ENCODE data around the gene DAPP1. TPM values are rescaled to one million over a fixed set of nuclear protein-coding genes. Genes with fewer than 3 reads are reported as not detected.
A peak's percentile ranks its signal among the peaks of the same experiment; 100 is the strongest.

The DAPP1 gene
- total and polyA plus RNA-seq, 2 experiments from 2014 or later: not detected

GRCh38 chr4:99803566-99804101, 13.0 kb upstream of the DAPP1 start:
- Mint-ChIP-seq H3K27ac (no peak overlapping the region), H3K4me1 (peaks cover 20% of the 10 kb centered on the region), H3K9me3 (peaks cover 21% of the 10 kb centered on the region), H3K27me3 (ENCODE audit: insufficient read depth, low read depth, poor library complexity) (peaks cover 7% of the 10 kb centered on the region), H3K4me3 (no peak overlapping the region), H3K36me3 (ENCODE audit: low read depth) (peaks cover 10% of the 10 kb centered on the region; the same call in 2 of the 3 replicates)
- no peak for TF ChIP-seq POLR2AphosphoS5 (IDR thresholded peaks at IDR 0.05; ENCODE audit: low read depth)
- DNase-seq (ENCODE audit: low spot score) (no peak), ATAC-seq (no peak)
- no peak overlapping the region for H3K27ac ChIP-seq (ENCODE audit: low read depth)
- H3F3A ChIP-seq (replicated peaks; ENCODE audit: low read depth): no peaks in the 10 kb centered on the region
- 0 out of 2 replicates have a peak, but pooled peaks cover 3% of the 10 kb centered on the region for H3K9me2 ChIP-seq (ENCODE audit: insufficient read depth)
- H3K4me3 ChIP-seq: no peak overlapping the region
- H2AFZ ChIP-seq: no peak overlapping the region
- no peaks in the 10 kb centered on the region for H4K20me1 ChIP-seq (replicated peaks; ENCODE audit: insufficient read depth)
- H3K27me3 ChIP-seq (ENCODE audit: insufficient read depth): no peaks in the 10 kb centered on the region
- H3K4me1 ChIP-seq (ENCODE audit: insufficient read depth): no peaks in the 10 kb centered on the region; the same call in 1 of the 2 replicates
- H3K79me2 ChIP-seq (replicated peaks; ENCODE audit: insufficient read depth): no peaks in the 10 kb centered on the region
- H3K36me3 ChIP-seq (ENCODE audit: insufficient read depth): no peaks in the 10 kb centered on the region
- H3K4me2 ChIP-seq: no peak overlapping the region

DNA sequence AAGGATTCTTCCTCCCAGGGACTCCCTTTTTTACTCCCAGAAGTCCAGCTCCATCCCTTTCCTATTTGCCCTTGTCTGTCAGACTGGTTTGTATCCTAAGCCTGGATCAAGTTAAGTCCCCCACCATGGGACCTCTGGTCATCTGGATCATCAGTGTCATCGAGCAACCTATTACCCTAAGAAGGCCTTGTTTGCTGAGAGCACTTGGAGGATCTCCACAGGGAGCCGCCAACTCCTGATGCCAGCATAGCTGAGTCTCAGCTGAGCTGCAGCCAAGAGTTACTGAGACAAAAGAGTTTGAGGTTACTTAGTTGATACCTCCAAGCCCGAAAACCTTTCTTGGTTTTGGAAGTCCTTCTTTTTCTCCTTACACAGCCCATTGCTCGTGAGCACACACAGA, 10.1 kb upstream of the DAPP1 start:
- DNase-seq (ENCODE audit: low spot score) (peak; percentile 20), ATAC-seq (no peak)
- no peak overlapping the region for H3K27ac Mint-ChIP-seq
- peaks cover 7% of the 10 kb centered on the region for H3K27me3 Mint-ChIP-seq (ENCODE audit: insufficient read depth, low read depth, poor library complexity)
- H3K4me3 Mint-ChIP-seq: no peak overlapping the region
- TF ChIP-seq REST (IDR thresholded peaks at IDR 0.05; ENCODE audit: unreplicated experiment) (no peak), ETS1 (IDR thresholded peaks at IDR 0.05) (no peak), POLR2AphosphoS5 (IDR thresholded peaks at IDR 0.05; ENCODE audit: low read depth) (no peak), STAT1 (IDR thresholded peaks at IDR 0.05; ENCODE audit: unreplicated experiment) (no peak), ZNF114 (CRISPR knock-in tag; IDR thresholded peaks at IDR 0.05) (no peak), EZH2 (IDR thresholded peaks at IDR 0.05; ENCODE audit: low read depth, unreplicated experiment) (no peak), JUNB (IDR thresholded peaks at IDR 0.05; ENCODE audit: unreplicated experiment) (no peak)
- TF ChIP-seq, protein P1, sequence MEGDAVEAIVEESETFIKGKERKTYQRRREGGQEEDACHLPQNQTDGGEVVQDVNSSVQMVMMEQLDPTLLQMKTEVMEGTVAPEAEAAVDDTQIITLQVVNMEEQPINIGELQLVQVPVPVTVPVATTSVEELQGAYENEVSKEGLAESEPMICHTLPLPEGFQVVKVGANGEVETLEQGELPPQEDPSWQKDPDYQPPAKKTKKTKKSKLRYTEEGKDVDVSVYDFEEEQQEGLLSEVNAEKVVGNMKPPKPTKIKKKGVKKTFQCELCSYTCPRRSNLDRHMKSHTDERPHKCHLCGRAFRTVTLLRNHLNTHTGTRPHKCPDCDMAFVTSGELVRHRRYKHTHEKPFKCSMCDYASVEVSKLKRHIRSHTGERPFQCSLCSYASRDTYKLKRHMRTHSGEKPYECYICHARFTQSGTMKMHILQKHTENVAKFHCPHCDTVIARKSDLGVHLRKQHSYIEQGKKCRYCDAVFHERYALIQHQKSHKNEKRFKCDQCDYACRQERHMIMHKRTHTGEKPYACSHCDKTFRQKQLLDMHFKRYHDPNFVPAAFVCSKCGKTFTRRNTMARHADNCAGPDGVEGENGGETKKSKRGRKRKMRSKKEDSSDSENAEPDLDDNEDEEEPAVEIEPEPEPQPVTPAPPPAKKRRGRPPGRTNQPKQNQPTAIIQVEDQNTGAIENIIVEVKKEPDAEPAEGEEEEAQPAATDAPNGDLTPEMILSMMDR (conservative IDR thresholded peaks at IDR 0.05; ENCODE audit: low read depth in 2 of 2): no peak
- Histone ChIP-seq H3K27me3 (ENCODE audit: insufficient read depth) (no peaks in the 10 kb centered on the region), H3K27ac (ENCODE audit: low read depth) (no peak overlapping the region), H4K20me1 (replicated peaks; ENCODE audit: insufficient read depth) (no peaks in the 10 kb centered on the region), H3K9me2 (ENCODE audit: insufficient read depth) (no peaks in the 10 kb centered on the region), H3K4me3 (no peak overlapping the region), H2AFZ (no peak overlapping the region), H3F3A (replicated peaks; ENCODE audit: low read depth) (no peaks in the 10 kb centered on the region), H3K4me1 (ENCODE audit: insufficient read depth) (no peaks in the 10 kb centered on the region; the same call in 1 of the 2 replicates), H3K36me3 (ENCODE audit: insufficient read depth) (no peaks in the 10 kb centered on the region), H3K79me2 (replicated peaks; ENCODE audit: insufficient read depth) (no peaks in the 10 kb centered on the region), H3K4me2 (no peak overlapping the region)
- H3K9me3 Mint-ChIP-seq: no peaks in the 10 kb centered on the region
- no peaks in the 10 kb centered on the region for H3K36me3 Mint-ChIP-seq (ENCODE audit: low read depth)
- peaks cover 20% of the 10 kb centered on the region for H3K4me1 Mint-ChIP-seq

Measured in GM23338 (cell line).